Keratinocyte (primary cell): ENCODE measurements around the gene SEC24C. TPM values are rescaled to one million over a fixed set of nuclear protein-coding genes. Genes with fewer than 3 reads are reported as not detected.

Experiments
- DNase-seq: peaks from one replicate; pipeline ENCODE4 v3.0.0-alpha.2; 2011; ENCODE audit warnings: low read depth, missing footprints, low spot score
- FAIRE-seq: peaks from 2 replicates; lab custom pipeline; 2011; peaks lifted over from hg19 to GRCh38; lab: Jason Lieb, UNC
- H2AFZ ChIP-seq: 2 replicates; pipeline ENCODE4 v1.6.0; 2012; ENCODE audit warnings: low read length, control low read depth, inconsistent platforms; ENCODE audit not compliant: control insufficient read depth
- H3K27ac ChIP-seq: 2 replicates; pipeline ENCODE4 v1.5.1; 2011; ENCODE audit warnings: low read length; ENCODE audit not compliant: control insufficient read depth, insufficient read depth
- H3K27me3 ChIP-seq: 3 replicates; pipeline ENCODE4 v1.6.0; 2011; ENCODE audit warnings: low read length; ENCODE audit not compliant: control insufficient read depth, insufficient read depth; ENCODE audit errors: extremely low read depth
- H3K36me3 ChIP-seq, 2 experiments: 2 replicates in 1 of 2; 3 replicates in 1 of 2; pipeline ENCODE4 v1.5.1; 2011; ENCODE audit warnings: low read length in 2 of 2, mild to moderate bottlenecking in 1 of 2; ENCODE audit not compliant: control insufficient read depth in 2 of 2, insufficient read depth in 2 of 2; ENCODE audit errors: extremely low read depth in 1 of 2
- H3K4me1 ChIP-seq: 3 replicates; pipeline ENCODE4 v1.5.1; 2011; ENCODE audit warnings: low read length; ENCODE audit not compliant: control insufficient read depth, insufficient read depth; ENCODE audit errors: extremely low read depth
- H3K4me2 ChIP-seq: 3 replicates; pipeline ENCODE4 v1.6.0; 2011; ENCODE audit warnings: low read depth, low read length; ENCODE audit not compliant: control insufficient read depth, insufficient read depth; ENCODE audit errors: extremely low read depth
- H3K4me3 ChIP-seq, 3 experiments: fragments of 200-600 bp in 1 of 3; sonication (generic) in 1 of 3; 2 replicates in 2 of 3; 3 replicates in 1 of 3; pipeline ENCODE4 v1.5.1; 2011 to 2016; ENCODE audit warnings: low read length in 3 of 3, mild to moderate bottlenecking in 3 of 3, control low read depth in 2 of 3, inconsistent platforms in 1 of 3, low read depth in 1 of 3, mixed read lengths in 1 of 3, mixed run types in 1 of 3, moderate library complexity in 1 of 3; ENCODE audit not compliant: control insufficient read depth in 2 of 3, insufficient read depth in 2 of 3; ENCODE audit errors: extremely low read depth in 1 of 3
- H3K79me2 ChIP-seq: 2 replicates; pipeline ENCODE4 v1.6.0; 2012; ENCODE audit warnings: low read length; ENCODE audit not compliant: control insufficient read depth, insufficient read depth
- H3K9ac ChIP-seq: 3 replicates; pipeline ENCODE4 v1.6.0; 2011; ENCODE audit warnings: low read length; ENCODE audit not compliant: control insufficient read depth, insufficient read depth; ENCODE audit errors: extremely low read depth
- H3K9me1 ChIP-seq: 3 replicates; pipeline ENCODE4 v1.6.0; 2011; ENCODE audit warnings: low read length; ENCODE audit not compliant: control insufficient read depth, insufficient read depth; ENCODE audit errors: extremely low read depth
- H3K9me3 ChIP-seq: 2 replicates; pipeline ENCODE4 v1.5.1; 2012; ENCODE audit warnings: low read depth, low read length; ENCODE audit not compliant: control insufficient read depth
- H4K20me1 ChIP-seq: 3 replicates; pipeline ENCODE4 v1.6.0; 2011; ENCODE audit warnings: low read length; ENCODE audit not compliant: control insufficient read depth, insufficient read depth; ENCODE audit errors: extremely low read depth
- EZH2 ChIP-seq: IDR thresholded peaks from one replicate; pipeline ENCODE4 v1.6.1; 2012; ENCODE audit warnings: inconsistent platforms, mild to moderate bottlenecking, low read length, moderate library complexity
- dilution Hi-C: fragments of 300-500 bp; cut with MboI; formaldehyde crosslinking; loops from one replicate; pipeline ENCODE4 v1.7.0; 2020; ENCODE audit warnings: low sequenced_read_pairs; ENCODE audit not compliant: extremely low pct_ligation_motif_present
- polyA plus RNA-seq, 5 experiments: library from polyadenylated mRNA; depleted of rRNA in 3 of 5; stranded (reverse) in 3 of 5; stranded (forward) in 1 of 5; unstranded in 1 of 5; fragments of >200 nt; gene quantifications; 1 replicate in 1 of 5; 2 replicates in 3 of 5; 3 replicates in 1 of 5; pipeline versions ENCODE4 v1.2.1 to v1.2.3, GENCODE V29; 2011 to 2012; ENCODE audit warnings: missing spikeins in 2 of 5, low read depth in 1 of 5, low replicate concordance in 1 of 5
- TF ChIP-seq, protein P1 (sequence below), 3 experiments: IDR thresholded peaks in 1 of 3; conservative IDR thresholded peaks in 1 of 3; optimal IDR thresholded peaks in 1 of 3; 2 replicates in 2 of 3; 3 replicates in 1 of 3; pipeline versions ENCODE3 to v1.5.1; 2011; ENCODE audit warnings: low read length in 3 of 3, mild to moderate bottlenecking in 3 of 3, moderate library complexity in 2 of 3, control low read depth in 1 of 3, inconsistent platforms in 1 of 3; ENCODE audit not compliant: insufficient read depth in 2 of 3; ENCODE audit errors: extremely low read depth in 1 of 3

SEC24C gene
- polyA plus RNA-seq, 1 donor (not counting 4 experiments of a cell fraction or from before 2014, with no cell fraction given), result 65.3 TPM

DNA sequence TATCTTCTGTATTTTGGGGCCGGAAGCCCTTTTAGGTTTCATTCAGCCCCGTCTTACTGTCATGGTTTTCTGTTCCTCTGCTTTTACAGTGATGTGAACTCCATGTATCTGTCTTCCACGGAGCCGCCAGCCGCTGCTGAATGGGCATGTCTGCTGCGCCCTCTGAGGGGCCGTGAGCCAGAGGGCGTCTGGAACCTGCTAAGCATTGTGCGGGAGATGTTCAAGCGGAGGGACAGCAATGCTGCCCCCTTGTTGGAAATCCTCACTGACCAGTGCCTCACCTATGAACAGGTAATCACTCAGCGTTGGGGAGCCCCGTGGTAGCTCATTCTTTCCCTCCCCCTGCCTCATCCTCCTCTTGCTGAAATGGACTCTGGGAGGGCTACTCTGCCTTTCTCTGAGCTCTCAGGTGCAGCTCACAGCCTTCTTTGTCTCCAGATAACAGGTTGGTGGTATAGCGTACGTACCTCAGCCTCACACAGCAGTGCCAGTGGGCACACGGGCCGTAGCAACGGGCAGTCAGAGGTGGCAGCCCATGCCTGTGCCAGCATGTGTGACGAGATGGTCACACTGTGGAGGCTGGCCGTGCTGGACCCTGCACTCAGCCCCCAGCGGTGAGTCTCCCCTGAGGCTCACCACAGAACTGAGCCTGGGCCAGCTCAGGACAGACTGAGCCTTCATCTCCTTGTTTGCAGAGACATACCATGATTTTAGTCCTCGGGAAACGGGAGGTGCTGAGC is 46.9 kb downstream of the SEC24C start:
- no peak for TF ChIP-seq EZH2
- TF ChIP-seq, protein P1, sequence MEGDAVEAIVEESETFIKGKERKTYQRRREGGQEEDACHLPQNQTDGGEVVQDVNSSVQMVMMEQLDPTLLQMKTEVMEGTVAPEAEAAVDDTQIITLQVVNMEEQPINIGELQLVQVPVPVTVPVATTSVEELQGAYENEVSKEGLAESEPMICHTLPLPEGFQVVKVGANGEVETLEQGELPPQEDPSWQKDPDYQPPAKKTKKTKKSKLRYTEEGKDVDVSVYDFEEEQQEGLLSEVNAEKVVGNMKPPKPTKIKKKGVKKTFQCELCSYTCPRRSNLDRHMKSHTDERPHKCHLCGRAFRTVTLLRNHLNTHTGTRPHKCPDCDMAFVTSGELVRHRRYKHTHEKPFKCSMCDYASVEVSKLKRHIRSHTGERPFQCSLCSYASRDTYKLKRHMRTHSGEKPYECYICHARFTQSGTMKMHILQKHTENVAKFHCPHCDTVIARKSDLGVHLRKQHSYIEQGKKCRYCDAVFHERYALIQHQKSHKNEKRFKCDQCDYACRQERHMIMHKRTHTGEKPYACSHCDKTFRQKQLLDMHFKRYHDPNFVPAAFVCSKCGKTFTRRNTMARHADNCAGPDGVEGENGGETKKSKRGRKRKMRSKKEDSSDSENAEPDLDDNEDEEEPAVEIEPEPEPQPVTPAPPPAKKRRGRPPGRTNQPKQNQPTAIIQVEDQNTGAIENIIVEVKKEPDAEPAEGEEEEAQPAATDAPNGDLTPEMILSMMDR (optimal IDR thresholded peaks at IDR 0.05 in 1 of 3, IDR thresholded peaks at IDR 0.05 in 1 of 3, conservative IDR thresholded peaks at IDR 0.05 in 1 of 3; ENCODE audit: extremely low read depth in 1 of 3, insufficient read depth in 2 of 3, low read length in 3 of 3), result no peak
- Histone ChIP-seq H3K4me1 (peaks cover 7% of the 10 kb centered on the region), H3K4me2 (no peak overlapping the region), H3K79me2 (peaks cover 24% of the 10 kb centered on the region), H3K4me3 (no peak overlapping the region), H3K9me1 (peaks cover 3% of the 10 kb centered on the region), H3K9me3 (no peaks in the 10 kb centered on the region), H4K20me1 (peaks cover 7% of the 10 kb centered on the region), H3K27me3 (no peaks in the 10 kb centered on the region), H2AFZ (no peak overlapping the region), H3K9ac (no peak overlapping the region), H3K36me3 (peaks cover 38 to 48% of the 10 kb centered on the region in 2 experiments), H3K27ac (no peak overlapping the region)
- no peak for DNase-seq
- FAIRE-seq, result no peak
- dilution Hi-C loops, result no loop called here

DNA sequence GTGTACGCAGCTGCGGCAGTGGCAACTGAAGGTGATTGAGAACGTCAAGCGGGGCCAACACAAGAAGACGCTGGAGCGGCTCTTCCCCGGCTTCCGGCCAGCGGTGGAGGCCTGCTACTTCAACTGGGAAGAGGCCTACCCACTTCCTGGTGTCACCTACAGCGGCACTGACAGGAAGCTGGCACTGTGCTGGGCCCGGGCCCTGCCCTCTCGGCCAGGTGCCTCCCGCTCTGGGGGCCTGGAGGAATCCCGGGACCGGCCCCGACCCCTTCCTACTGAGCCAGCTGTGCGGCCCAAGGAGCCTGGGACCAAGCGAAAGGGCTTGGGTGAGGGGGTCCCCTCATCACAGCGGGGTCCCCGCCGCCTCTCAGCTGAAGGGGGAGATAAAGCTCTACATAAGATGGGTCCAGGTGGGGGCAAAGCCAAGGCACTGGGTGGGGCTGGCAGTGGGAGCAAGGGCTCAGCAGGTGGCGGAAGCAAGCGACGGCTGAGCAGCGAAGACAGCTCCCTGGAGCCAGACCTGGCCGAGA is 47.8 kb downstream of the SEC24C start:
- no peak for TF ChIP-seq EZH2
- TF ChIP-seq, protein P1 (optimal IDR thresholded peaks at IDR 0.05 in 1 of 3, IDR thresholded peaks at IDR 0.05 in 1 of 3, conservative IDR thresholded peaks at IDR 0.05 in 1 of 3; ENCODE audit: extremely low read depth in 1 of 3, insufficient read depth in 2 of 3, low read length in 3 of 3), result no peak
- Histone ChIP-seq H3K9me1 (peaks cover 3% of the 10 kb centered on the region), H4K20me1 (peaks cover 4% of the 10 kb centered on the region), H3K79me2 (peaks cover 17% of the 10 kb centered on the region), H3K4me3 (no peak overlapping the region), H3K9ac (no peak overlapping the region), H3K4me2 (no peak overlapping the region), H3K4me1 (peaks cover 2% of the 10 kb centered on the region), H3K9me3 (no peaks in the 10 kb centered on the region), H3K27me3 (no peaks in the 10 kb centered on the region), H2AFZ (no peak overlapping the region), H3K27ac (no peak overlapping the region), H3K36me3 (peaks cover 43 to 55% of the 10 kb centered on the region in 2 experiments)
- DNase-seq, result no peak
- no peak for FAIRE-seq
- dilution Hi-C loops, result no loop called here
